ENCODE measurements around the gene LXN. TPM values are rescaled to one million over a fixed set of nuclear protein-coding genes. Genes with fewer than 3 reads are reported as not detected.

LXN gene
- total RNA-seq, 2 experiments from 2014 or later: 2.1 to 3.0 TPM

- peaks cover 19 to 22% of the 10 kb centered on the region in 2 experiments for H3K9me3 ChIP-seq (ENCODE audit: control insufficient read depth in 1 of 2, insufficient read depth in 1 of 2, low read length in 2 of 2)
- Mint-ChIP-seq H3K4me3 (no peak overlapping the region), H3K27ac (no peak overlapping the region), H3K27me3 (peaks cover 11% of the 10 kb centered on the region), H3K9me3 (peaks cover 7% of the 10 kb centered on the region), H3K36me3 (ENCODE audit: low read depth) (no peaks in the 10 kb centered on the region), H3K4me1 (ENCODE audit: low read depth) (no peaks in the 10 kb centered on the region)
- CTCF ChIA-PET: no interaction called here
- no peak for TF ChIP-seq CTCF (IDR thresholded peaks at IDR 0.05)
- no peaks in the 10 kb centered on the region for H3K4me1 ChIP-seq (ENCODE audit: insufficient read depth, low read length)
- no peaks in the 10 kb centered on the region for H3K36me3 ChIP-seq (ENCODE audit: insufficient read depth, low read length)
- H3K27me3 ChIP-seq (ENCODE audit: control insufficient read depth in 1 of 2, insufficient read depth in 2 of 2, low read length in 2 of 2): peaks cover 0 to 3% of the 10 kb centered on the region in 2 experiments
- ATAC-seq (ENCODE audit: poor library complexity) (no peak), DNase-seq (no peak)
- no peak overlapping the region for H3K4me3 ChIP-seq (ENCODE audit: low read length)
- H3K27ac ChIP-seq (ENCODE audit: low read depth in 1 of 2, low read length in 2 of 2): no peak overlapping the region
- intact Hi-C loops (cut with DNase I, micrococcal nuclease): no loop called here
- POLR2A ChIA-PET: no interaction called here
Observed at GRCh38 chr3:158617982-158618875, 54.2 kb downstream of the LXN start.

Other genes starting within 250 kb of the LXN start
- 10 to 100 TPM; 13.7 to 14.7 TPM for gene MLF1, start 101.5 kb downstream of the LXN start, total RNA-seq
- gene GFM1, start 28.1 kb downstream of the LXN start, total RNA-seq: 10 to 100 TPM; 27.5 to 29.4 TPM
- not detected for gene RARRES1, start 59.8 kb upstream of the LXN start, total RNA-seq
- 1 to 10 TPM; 7.2 to 7.6 TPM for gene MFSD1, start 129.4 kb upstream of the LXN start, total RNA-seq